A549 (cell line): ENCODE data around the gene BBS9. TPM values are rescaled to one million over a fixed set of nuclear protein-coding genes. Genes with fewer than 3 reads are reported as not detected.

ENCODE experiments used
- ATAC-seq, 2 experiments: fragments of 200-7000 bp in 1 of 2; fragments of >200 bp in 1 of 2; cut with Nextera tagmentation in 1 of 2; cut with Tn5 transposase in 1 of 2; 3 replicates each; pipeline versions ENCODE4 v1.8.0 to v1.9.1; 2018 to 2020; ENCODE audit warnings: mild to moderate bottlenecking in 1 of 2, moderate library complexity in 1 of 2
- CTCF ChIA-PET: fragments of 300-600 bp; sonication (Branson Sonifier 250); formaldehyde crosslinking; extraction: SDS; loops from one replicate; lab custom pipeline; 2021; ENCODE audit warnings: antibody characterized with exemption, inconsistent platforms; lab: Yijun Ruan, JAX
- POLR2A ChIA-PET: fragments of 350-600 bp; formaldehyde crosslinking; extraction: SDS; loops from one replicate; lab custom pipeline; 2021; ENCODE audit warnings: antibody characterized with exemption, inconsistent platforms; lab: Yijun Ruan, JAX
- DNase-seq, 2 experiments: peaks; one replicate each; pipeline versions ENCODE4 v3.0.0 to v3.0.0-alpha.2; 2011 to 2016; ENCODE audit warnings: low read depth in 1 of 2, low spot score in 1 of 2
- FAIRE-seq: peaks from 2 replicates; lab custom pipeline; 2011; peaks lifted over from hg19 to GRCh38; lab: Jason Lieb, UNC
- H3K27ac ChIP-seq, 2 experiments: fragments of >200 bp; sonication (Bioruptor Twin); formaldehyde crosslinking; 3 replicates each; pipeline ENCODE4 v1.5.1; 2016 to 2017
- H3K4me1 ChIP-seq: fragments of >200 bp; sonication (Bioruptor Twin); formaldehyde crosslinking; 3 replicates; pipeline ENCODE4 v1.6.1; 2016
- H3K4me2 ChIP-seq: fragments of >200 bp; sonication (Bioruptor Twin); formaldehyde crosslinking; 3 replicates; pipeline ENCODE4 v1.6.1; 2016
- H3K4me3 ChIP-seq: fragments of >200 bp; sonication (Bioruptor Twin); formaldehyde crosslinking; 3 replicates; pipeline ENCODE4 v1.5.1; 2016
- H3K9me3 ChIP-seq: fragments of >200 bp; sonication (Bioruptor Twin); formaldehyde crosslinking; 3 replicates; pipeline ENCODE4 v1.6.1; 2016
- BHLHE40 ChIP-seq: IDR thresholded peaks from 2 replicates; pipeline ENCODE4 v1.6.1; 2012; ENCODE audit warnings: low read depth, low read length, inconsistent platforms
- CEBPB ChIP-seq, 2 experiments: fragments of >200 bp in 1 of 2; sonication (Bioruptor Twin) in 1 of 2; formaldehyde crosslinking in 1 of 2; IDR thresholded peaks; 2 replicates each; pipeline ENCODE4 v1.6.1; 2012 to 2016
- CHD2 ChIP-seq: fragments of 150-350 bp; IDR thresholded peaks from 2 replicates; pipeline ENCODE4 v1.6.1; 2014; ENCODE audit warnings: low read length; ENCODE audit not compliant: partially characterized antibody
- CTCF ChIP-seq: fragments of >200 bp; sonication (Bioruptor Twin); formaldehyde crosslinking; IDR thresholded peaks from 3 replicates; pipeline ENCODE4 v1.5.1; 2016
- E2F6 ChIP-seq: IDR thresholded peaks from 2 replicates; pipeline ENCODE4 v1.6.1; 2012; ENCODE audit warnings: low read depth, borderline replicate concordance
- EHF ChIP-seq: fragments of 250-450 bp; sonication (Bioruptor Pico); IDR thresholded peaks from 2 replicates; pipeline ENCODE4 v1.5.0; 2020; ENCODE audit warnings: mild to moderate bottlenecking
- ESRRA ChIP-seq: fragments of 150-350 bp; IDR thresholded peaks from 2 replicates; pipeline ENCODE4 v1.6.1; 2014; ENCODE audit warnings: mild to moderate bottlenecking, low read length, borderline replicate concordance
- FOSL2 ChIP-seq, 2 experiments: fragments of 450-650 bp in 1 of 2; fragments of >200 bp in 1 of 2; sonication (Bioruptor Twin) in 1 of 2; formaldehyde crosslinking; IDR thresholded peaks; 2 replicates each; pipeline versions ENCODE4 v1.5.0 to v1.6.1; 2016 to 2020; ENCODE audit warnings: mild to moderate bottlenecking in 1 of 2, moderate library complexity in 1 of 2
- HEYL ChIP-seq: fragments of 250-450 bp; sonication (Bioruptor Pico); IDR thresholded peaks from 2 replicates; pipeline ENCODE4 v1.8.0; 2021; ENCODE audit warnings: mild to moderate bottlenecking, moderate library complexity
- HMGXB4 ChIP-seq: fragments of 250-450 bp; sonication (Bioruptor Pico); IDR thresholded peaks from 2 replicates; pipeline ENCODE4 v1.5.0; 2021; ENCODE audit warnings: mild to moderate bottlenecking, moderate library complexity, borderline replicate concordance
- HOXA7 ChIP-seq: fragments of 250-450 bp; sonication (Bioruptor Pico); IDR thresholded peaks from 2 replicates; pipeline ENCODE4 v1.5.0; 2020; ENCODE audit warnings: mild to moderate bottlenecking, moderate library complexity
- HOXB5 ChIP-seq: fragments of 250-450 bp; sonication (Bioruptor Pico); IDR thresholded peaks from 2 replicates; pipeline ENCODE4 v1.5.0; 2020; ENCODE audit warnings: mild to moderate bottlenecking, moderate library complexity
- KDM5A ChIP-seq: fragments of 200-600 bp; sonication (generic); IDR thresholded peaks from 2 replicates; pipeline ENCODE4 v1.6.1; 2016; ENCODE audit warnings: antibody characterized with exemption, mild to moderate bottlenecking
- NFE2L2 ChIP-seq: fragments of 150-350 bp; conservative IDR thresholded peaks from 2 replicates; pipeline ENCODE4 v1.6.1; 2014; ENCODE audit warnings: low read length
- NPAS2 ChIP-seq: fragments of 250-450 bp; sonication (Bioruptor Pico); IDR thresholded peaks from 2 replicates; pipeline ENCODE4 v1.8.0; 2022; ENCODE audit warnings: mild to moderate bottlenecking, moderate library complexity, borderline replicate concordance
- REST ChIP-seq: fragments of 200-600 bp; sonication (generic); IDR thresholded peaks from 2 replicates; pipeline ENCODE4 v1.6.1; 2016; ENCODE audit warnings: antibody characterized with exemption, mild to moderate bottlenecking, moderate library complexity
- RFX5 ChIP-seq: fragments of 450-650 bp; IDR thresholded peaks from 2 replicates; pipeline ENCODE4 v1.7.1; 2014; ENCODE audit warnings: antibody characterized with exemption, mild to moderate bottlenecking, moderate library complexity
- RNF2 ChIP-seq: fragments of 200-600 bp; sonication (generic); IDR thresholded peaks from 2 replicates; pipeline ENCODE4 v1.6.1; 2016; ENCODE audit warnings: low read depth, mild to moderate bottlenecking, antibody characterized with exemption, moderate library complexity, borderline replicate concordance
- TP53 ChIP-seq: fragments of 250-450 bp; sonication (Bioruptor Pico); IDR thresholded peaks from 2 replicates; pipeline ENCODE4 v1.5.0; 2021; ENCODE audit warnings: mild to moderate bottlenecking, moderate library complexity
- ZC3H11A ChIP-seq: fragments of 450-650 bp; IDR thresholded peaks from 2 replicates; pipeline ENCODE4 v1.6.1; 2014; ENCODE audit warnings: antibody characterized with exemption, mild to moderate bottlenecking
- WGBS: methylation state at CpG from one replicate; pipeline ENCODE4 v1.1.6; 2017; ENCODE audit errors: missing lambda C conversion rate; 5-methylcytosine and 5-hydroxymethylcytosine counted together
- polyA plus RNA-seq, 4 experiments: library from polyadenylated mRNA; depleted of rRNA in 3 of 4; stranded (reverse); fragments of >200 nt; fragmentation: RNase III in 1 of 4; extraction: RNeasy Plus Mini Kit Qiagen cat#74134 plus additional on column Dnase treatment in 1 of 4; gene quantifications; 2 replicates in 3 of 4; 3 replicates in 1 of 4; pipeline ENCODE4 v1.2.3, GENCODE V29; 2011 to 2017

Gene BBS9
- polyA plus RNA-seq, 2 of the 4 experiments (the other 2 are of a cell fraction): 8.3 to 9.1 TPM

- 78% methylated on average over 5 of the region's 5 CpGs for WGBS
- H3K4me2 ChIP-seq: no peak overlapping the region
- FAIRE-seq (no peak), ATAC-seq (no peak), DNase-seq (no peak)
- H3K4me1 ChIP-seq: no peaks in the 10 kb centered on the region
- TF ChIP-seq CEBPB (IDR thresholded peaks at IDR 0.05) (no peak), HOXB5 (CRISPR knock-in tag) (no peak), NFE2L2 (no peak), HMGXB4 (no peak), TP53 (CRISPR knock-in tag) (no peak), BHLHE40 (no peak), HOXA7 (CRISPR knock-in tag) (no peak), HEYL (CRISPR knock-in tag) (no peak), EHF (CRISPR knock-in tag) (no peak), CTCF (no peak), E2F6 (no peak), REST (no peak), FOSL2 (IDR thresholded peaks at IDR 0.05) (no peak), FOSL2 (CRISPR knock-in tag; IDR thresholded peaks at IDR 0.05) (no peak), RFX5 (no peak), KDM5A (no peak), ESRRA (no peak), ZC3H11A (no peak), CHD2 (no peak), RNF2 (no peak), NPAS2 (CRISPR knock-in tag) (no peak)
- H3K9me3 ChIP-seq: no peaks in the 10 kb centered on the region
- ChIA-PET CTCF (interaction anchor here (0.6 to 0.9 kb wide), 3 partner anchors 13 to 469 kb away, joined by 3 to 6 read pairs (median 3); no protein-coding TSS in a partner anchor), POLR2A (no interaction called here)
- no peak overlapping the region for H3K27ac ChIP-seq
- no peak overlapping the region for H3K4me3 ChIP-seq
These were observed 296.7 kb downstream of the BBS9 start for GRCh38 chr7:33425929-33426678.
